GM12878 (cell line): ENCODE measurements around the gene IFITM2. TPM values are rescaled to one million over a fixed set of nuclear protein-coding genes. Genes with fewer than 3 reads are reported as not detected.

Experiments
- ATF2 ChIP-seq: IDR thresholded peaks from 2 replicates; pipeline ENCODE4 v1.6.1; 2012; ENCODE audit warnings: low read length, inconsistent platforms
- ATF7 ChIP-seq: fragments of 450-650 bp; IDR thresholded peaks from 2 replicates; pipeline ENCODE4 v1.6.1; 2016; ENCODE audit warnings: low read depth, mild to moderate bottlenecking
- BACH1 ChIP-seq: fragments of 450-650 bp; IDR thresholded peaks from 2 replicates; pipeline ENCODE4 v1.6.1; 2017; ENCODE audit warnings: mild to moderate bottlenecking, borderline replicate concordance
- BMI1 ChIP-seq: fragments of 450-650 bp; IDR thresholded peaks from 2 replicates; pipeline ENCODE4 v1.6.1; 2016; ENCODE audit warnings: mild to moderate bottlenecking, moderate library complexity, borderline replicate concordance
- CBX5 ChIP-seq: sonication (generic); IDR thresholded peaks from 2 replicates; pipeline ENCODE4 v1.6.1; 2016; ENCODE audit warnings: low read depth, moderate library complexity, mild to moderate bottlenecking, inconsistent platforms
- EGR1 ChIP-seq, 2 experiments: IDR thresholded peaks; 1 replicate in 1 of 2; 2 replicates in 1 of 2; pipeline ENCODE4 v1.6.1; 2011 to 2012; ENCODE audit warnings: low read depth in 2 of 2, low read length in 2 of 2, borderline replicate concordance in 1 of 2, mild to moderate bottlenecking in 1 of 2, moderate library complexity in 1 of 2
- EP300 ChIP-seq, 2 experiments: fragments of 150-350 bp in 1 of 2; IDR thresholded peaks; 2 replicates each; pipeline ENCODE4 v1.6.1; 2011 to 2012; ENCODE audit warnings: low read depth in 2 of 2, low read length in 2 of 2, borderline replicate concordance in 1 of 2, improper control_type of control experiment in 1 of 2, inconsistent platforms in 1 of 2; ENCODE audit not compliant: control insufficient read depth in 1 of 2
- FOXK2 ChIP-seq: fragments of 450-650 bp; IDR thresholded peaks from 2 replicates; pipeline ENCODE4 v1.6.1; 2017; ENCODE audit warnings: mild to moderate bottlenecking, moderate library complexity
- HDAC6 ChIP-seq: fragments of 200-600 bp; sonication (generic); IDR thresholded peaks from one replicate; pipeline ENCODE4 v1.8.0; 2017; ENCODE audit warnings: antibody characterized with exemption; ENCODE audit not compliant: unreplicated experiment
- HDGF ChIP-seq: fragments of 450-650 bp; IDR thresholded peaks from 2 replicates; pipeline ENCODE4 v1.6.1; 2016; ENCODE audit warnings: antibody characterized with exemption
- KDM1A ChIP-seq: fragments of 200-600 bp; sonication (generic); IDR thresholded peaks from 2 replicates; pipeline ENCODE4 v1.6.1; 2016; ENCODE audit warnings: borderline replicate concordance
- NBN ChIP-seq: fragments of 450-650 bp; IDR thresholded peaks from 2 replicates; pipeline ENCODE4 v1.6.1; 2016
- NFXL1 ChIP-seq: fragments of 450-650 bp; IDR thresholded peaks from 2 replicates; pipeline ENCODE4 v1.6.1; 2017; ENCODE audit warnings: antibody characterized with exemption, mild to moderate bottlenecking, borderline replicate concordance
- NKRF ChIP-seq: fragments of 450-650 bp; conservative IDR thresholded peaks from 2 replicates; pipeline ENCODE4 v1.6.1; 2017; ENCODE audit warnings: mild to moderate bottlenecking, moderate library complexity
- PAX8 ChIP-seq: fragments of 450-650 bp; IDR thresholded peaks from 2 replicates; pipeline ENCODE4 v1.6.1; 2017; ENCODE audit warnings: mild to moderate bottlenecking, moderate library complexity
- RB1 ChIP-seq: fragments of 450-650 bp; formaldehyde crosslinking; IDR thresholded peaks from 2 replicates; pipeline ENCODE4 v1.6.1; 2017; ENCODE audit warnings: mild to moderate bottlenecking, borderline replicate concordance
- SMC3 ChIP-seq: IDR thresholded peaks from 2 replicates; pipeline ENCODE4 v1.6.1; 2011; ENCODE audit warnings: low read length, improper control_type of control experiment, borderline replicate concordance
- SREBF1 ChIP-seq: IDR thresholded peaks from 2 replicates; pipeline ENCODE4 v1.6.1; 2012; ENCODE audit warnings: mild to moderate bottlenecking, low read length
- STAT1 ChIP-seq: fragments of 450-650 bp; conservative IDR thresholded peaks from 2 replicates; pipeline ENCODE4 v1.6.1; 2014; ENCODE audit warnings: antibody characterized with exemption, mild to moderate bottlenecking
- SUPT20H ChIP-seq: IDR thresholded peaks from 2 replicates; pipeline ENCODE4 v1.6.1; 2011; ENCODE audit warnings: low read depth, mild to moderate bottlenecking, low read length, moderate library complexity, borderline replicate concordance; ENCODE audit not compliant: control insufficient read depth
- TARDBP ChIP-seq: IDR thresholded peaks from 2 replicates; pipeline ENCODE4 v1.6.1; 2016; ENCODE audit warnings: borderline replicate concordance
- TCF7 ChIP-seq: IDR thresholded peaks from 2 replicates; pipeline ENCODE4 v1.6.1; 2014; ENCODE audit warnings: antibody characterized with exemption, borderline replicate concordance
- ZBTB33 ChIP-seq: fragments of 450-650 bp; IDR thresholded peaks from 2 replicates; pipeline ENCODE4 v1.6.1; 2017; ENCODE audit warnings: mild to moderate bottlenecking
- ZBTB4 ChIP-seq: fragments of 450-650 bp; formaldehyde crosslinking; IDR thresholded peaks from 2 replicates; pipeline ENCODE4 v1.4.0; 2022; ENCODE audit warnings: mild to moderate bottlenecking, moderate library complexity
- ZNF622 ChIP-seq: fragments of 450-650 bp; IDR thresholded peaks from 2 replicates; pipeline ENCODE4 v1.6.1; 2017; ENCODE audit warnings: mild to moderate bottlenecking, inconsistent platforms
- polyA plus RNA-seq, 11 experiments: library from polyadenylated mRNA; depleted of rRNA in 4 of 11; unstranded in 6 of 11; stranded (reverse) in 5 of 11; fragments of >200 nt; fragmentation: Nextera tagmentation in 4 of 11; fragmentation: Illumina TruSeq in 1 of 11; extraction: Ambion mirVana in 4 of 11; extraction: Trizol in 1 of 11; gene quantifications; 1 replicate in 1 of 11; 2 replicates in 10 of 11; pipeline versions ENCODE4 v1.2.1 to v1.2.3, GENCODE V29; 2011 to 2016; ENCODE audit warnings: inconsistent platforms in 2 of 11, missing spikeins in 2 of 11, low read depth in 1 of 11
- total RNA-seq, 4 experiments: library from RNA; depleted of rRNA in 3 of 4; stranded (reverse); fragments of >200 nt in 3 of 4; fragmentation: Illumina TruSeq in 1 of 4; extraction: Trizol in 1 of 4; gene quantifications; 2 replicates each; pipeline versions ENCODE4 v1.2.1 to v1.2.3, GENCODE V29; 2013 to 2021

The IFITM2 gene
- total and polyA plus RNA-seq, 10 of the 15 experiments (the other 5 are each of a cell fraction or from before 2014, with no cell fraction given): 116 to 3,672 (median 724) TPM

- TF ChIP-seq TCF7 (no peak), TARDBP (no peak), PAX8 (no peak), NFXL1 (no peak), FOXK2 (no peak), BACH1 (no peak), HDAC6 (no peak), ATF2 (no peak), CBX5 (no peak), ZBTB33 (no peak), BMI1 (no peak), ATF7 (peak; percentile 72), NBN (peak; percentile 86), SUPT20H (no peak), HDGF (0 out of 2 replicates have a peak, but pooled peaks have one; percentile 56), SMC3 (no peak), ZNF622 (no peak), SREBF1 (no peak), EP300 (IDR thresholded peaks at IDR 0.05; ENCODE audit: borderline replicate concordance in 1 of 2, control insufficient read depth in 1 of 2, low read depth in 2 of 2, low read length in 2 of 2) (no peak), NKRF (no peak), STAT1 (no peak), KDM1A (no peak), EGR1 (IDR thresholded peaks at IDR 0.05; ENCODE audit: borderline replicate concordance in 1 of 2, low read depth in 2 of 2, low read length in 2 of 2) (no peak), ZBTB4 (no peak), RB1 (no peak; the same call in 1 of the 2 replicates)
Measured at GRCh38 chr11:350723-351255, 43.2 kb downstream of the IFITM2 start (continued).
